HL-60 (cell line): ENCODE data around the gene DERA.

ENCODE experiments used
- CTCF ChIP-seq: IDR thresholded peaks from one replicate; pipeline ENCODE4 v1.5.1; 2011; ENCODE audit warnings: low read length, control low read depth, inconsistent platforms; ENCODE audit not compliant: insufficient read depth
- GABPA ChIP-seq: IDR thresholded peaks from 2 replicates; pipeline ENCODE4 v1.6.1; 2012; ENCODE audit warnings: low read depth
- REST ChIP-seq: IDR thresholded peaks from 2 replicates; pipeline ENCODE4 v1.6.1; 2012; ENCODE audit warnings: low read depth; ENCODE audit not compliant: insufficient replicate concordance
- SPI1 ChIP-seq: IDR thresholded peaks from 2 replicates; pipeline ENCODE4 v1.6.1; 2012; ENCODE audit warnings: low read depth, mild to moderate bottlenecking, borderline replicate concordance

- TF ChIP-seq CTCF (no peak), SPI1 (no peak), REST (no peak), GABPA (no peak)
These were observed 86.8 kb downstream of the DERA start for GRCh38 chr12:15997910-15998309.
